Stimulated activated CD8-positive, alpha-beta memory T cell treated with anti-CD3 and anti-CD28 coated beads, Interleukin-7, amount 100 ng/mL, for 1 hour (primary cell): ENCODE results near the gene PRKCA.
A peak's percentile ranks its signal among the peaks of the same experiment; 100 is the strongest.

Experiments used
- DNase-seq, 2 donors: peaks; one replicate each; pipeline ENCODE4 v3.0.0-alpha.2; 2020; ENCODE audit warnings: low read depth in 2 of 2

Gene PRKCA

DNA sequence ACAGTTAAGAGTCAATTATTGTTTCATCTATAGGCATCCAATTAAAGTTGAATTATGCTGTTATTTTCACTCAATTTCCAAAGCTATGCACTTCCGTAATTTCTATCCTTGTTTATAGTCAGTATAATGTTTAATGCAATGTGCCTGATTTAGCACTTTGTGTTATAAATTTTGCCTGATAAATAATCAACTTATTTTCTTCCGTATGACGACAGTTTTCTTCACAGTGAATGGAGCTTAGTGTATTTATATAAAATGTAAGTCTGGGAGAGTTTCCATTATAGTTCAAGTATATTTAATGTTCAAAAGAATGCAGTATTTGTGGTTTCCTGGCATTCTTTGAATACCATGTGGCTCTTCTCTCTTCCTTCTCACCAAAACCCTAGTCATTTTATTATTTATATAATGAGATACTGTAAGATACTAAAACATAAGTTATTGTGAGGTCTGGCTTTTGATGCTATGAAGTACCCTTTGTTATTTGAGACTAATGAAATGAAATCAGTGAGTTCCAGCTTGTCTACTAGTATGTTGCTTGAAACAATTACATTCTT, 240.6 kb downstream of the PRKCA start:
- DNase-seq, result no peak

DNA sequence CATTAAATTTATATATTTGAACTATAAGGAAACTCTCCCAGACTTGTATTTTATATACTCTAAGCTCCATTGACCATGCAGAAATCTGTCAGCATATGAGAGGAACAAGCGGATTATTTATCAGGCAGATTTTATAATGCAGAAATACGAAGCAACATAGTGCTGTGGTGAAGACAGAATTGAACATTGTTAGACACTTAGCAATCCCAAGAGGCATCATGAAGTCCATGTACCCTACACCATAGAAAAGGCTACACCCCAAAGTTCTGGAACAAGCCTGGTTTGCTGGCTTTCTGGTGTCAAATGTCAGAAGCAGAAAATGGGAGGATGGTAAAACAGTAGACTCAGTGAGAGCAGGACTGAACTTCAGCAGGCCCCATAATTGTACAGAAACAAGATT, 241.1 kb downstream of the PRKCA start:
- DNase-seq, result no peak

GRCh38 chr17:66545918-66546317, 243.5 kb downstream of the PRKCA start:
- DNase-seq, result no peak

DNA sequence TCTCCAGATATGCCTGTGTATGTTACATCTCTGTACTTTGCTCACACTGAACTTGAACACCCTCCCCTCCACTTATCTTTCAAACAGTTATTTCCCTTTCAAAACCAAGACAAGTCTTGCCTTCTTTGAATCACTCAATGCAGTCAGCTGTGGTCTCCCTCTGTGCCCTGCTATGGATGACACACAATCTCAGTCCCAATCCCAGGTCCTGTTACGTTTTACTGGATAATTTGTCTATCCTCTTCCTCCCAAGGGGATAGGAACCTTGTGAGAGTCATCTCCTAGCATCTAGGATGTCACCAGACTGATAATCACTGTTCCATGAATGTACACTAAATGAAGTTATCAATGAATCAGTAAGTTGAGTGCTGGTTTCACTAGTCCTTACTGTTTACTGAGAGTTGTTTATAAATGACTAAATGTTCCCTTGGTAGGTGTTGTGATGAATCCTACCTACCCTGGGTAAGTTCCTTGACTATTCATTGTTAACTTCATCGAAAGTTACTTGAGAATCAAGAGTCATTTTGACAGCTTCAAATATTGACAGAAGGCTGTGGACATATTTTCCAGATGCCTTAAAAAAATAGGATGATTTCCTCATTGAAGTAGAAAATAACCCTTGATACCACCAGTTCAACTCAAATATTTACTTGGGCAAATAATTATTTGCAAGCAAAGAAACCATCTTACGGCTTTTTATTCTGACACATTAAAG, 244.9 kb downstream of the PRKCA start:
- DNase-seq, result no peak

- peak; percentile 8 to 19 for DNase-seq
Observed at GRCh38 chr17:66548158-66548557, 245.7 kb downstream of the PRKCA start.

- DNase-seq, result no peak
Observed at GRCh38 chr17:66548659-66549310, 246.4 kb downstream of the PRKCA start.

DNA sequence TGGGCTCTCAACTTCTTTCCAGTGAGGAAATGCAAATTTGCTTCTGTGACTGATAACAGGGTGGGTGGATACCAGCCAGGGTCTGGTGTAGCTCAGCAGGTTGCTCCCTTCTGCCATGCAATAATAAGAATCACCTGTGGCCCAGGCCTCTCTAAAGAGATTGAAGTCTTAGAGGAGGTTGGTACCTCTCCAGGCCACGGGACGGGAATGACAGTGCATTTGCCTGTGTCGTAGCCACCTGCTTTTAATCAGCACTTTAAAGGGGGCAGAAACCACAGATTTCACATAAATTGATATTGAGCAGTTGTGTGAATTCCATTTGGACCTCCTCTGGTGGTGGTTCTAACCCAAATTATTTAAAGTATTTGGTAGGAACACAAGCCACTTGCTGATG, 246.9 kb downstream of the PRKCA start:
- DNase-seq, result no peak

DNA sequence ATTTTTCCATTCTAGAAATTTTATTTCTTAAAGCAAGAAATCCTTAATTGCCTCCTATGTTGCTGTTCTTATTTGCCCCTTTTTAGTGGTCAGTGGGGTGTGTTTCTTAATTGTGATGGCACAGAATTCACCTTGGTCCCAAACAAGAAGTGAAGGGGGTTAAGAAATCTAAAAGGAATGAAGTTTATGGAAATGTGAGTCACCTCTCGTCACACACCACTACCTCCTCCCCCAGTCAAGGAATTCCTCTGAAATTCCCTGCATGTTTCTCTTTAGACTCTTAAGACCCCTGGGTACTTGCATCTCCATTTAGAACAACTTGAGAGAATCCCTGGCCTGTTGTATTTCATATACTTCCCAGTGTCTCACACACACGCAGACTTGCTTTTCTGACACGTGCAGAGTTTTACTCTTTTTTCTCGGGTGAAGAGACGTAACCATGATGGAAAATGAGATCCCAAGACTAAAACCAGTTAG, 247.4 kb downstream of the PRKCA start:
- no peak for DNase-seq

DNA sequence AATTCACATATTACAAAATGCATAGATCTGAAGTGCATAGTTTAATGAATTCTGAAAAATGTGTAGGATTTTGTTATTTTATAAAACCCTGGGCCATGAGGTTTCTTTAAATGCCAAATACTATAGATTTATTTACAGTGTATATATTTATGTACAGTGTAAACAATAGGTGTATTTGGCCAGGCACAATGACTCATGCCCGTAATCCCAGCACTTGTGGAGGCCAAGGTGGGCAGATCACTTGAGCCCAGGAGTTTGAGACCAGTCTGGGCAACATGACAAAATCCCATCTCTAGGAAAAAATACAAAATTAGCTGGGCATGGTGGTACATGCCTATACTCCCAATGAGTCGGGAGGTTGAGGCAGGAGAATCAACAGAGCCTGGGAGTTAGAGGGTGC, 249.4 kb downstream of the PRKCA start:
- no peak for DNase-seq

DNA sequence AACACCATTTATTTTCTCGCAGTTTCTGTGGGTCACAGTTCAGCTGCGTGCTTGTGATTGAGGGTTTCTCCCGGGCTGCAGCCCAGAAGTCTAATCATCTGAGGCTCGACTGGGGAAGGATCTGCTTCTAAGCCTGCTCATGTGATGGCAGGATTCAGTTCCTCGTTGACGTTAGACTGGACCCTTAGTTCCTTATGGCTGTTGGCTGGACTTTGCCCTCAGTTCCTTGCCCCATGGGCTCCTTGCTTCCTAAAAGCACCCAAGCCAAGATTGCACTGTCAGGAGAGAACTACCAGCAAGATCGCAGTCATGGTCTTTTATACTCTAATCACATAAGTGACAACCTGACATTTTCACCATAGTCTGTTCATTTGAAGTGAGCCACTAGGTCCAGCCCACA, 250.0 kb downstream of the PRKCA start:
- DNase-seq, result no peak

- DNase-seq, result no peak
Observed at GRCh38 chr17:66555605-66556004, 253.2 kb downstream of the PRKCA start.

GRCh38 chr17:66557200-66557599, 254.8 kb downstream of the PRKCA start:
- DNase-seq, result no peak

GRCh38 chr17:66557886-66558285, 255.5 kb downstream of the PRKCA start:
- DNase-seq, result no peak

GRCh38 chr17:66560691-66561090, 258.3 kb downstream of the PRKCA start:
- no peak for DNase-seq

GRCh38 chr17:66562119-66562518, 259.7 kb downstream of the PRKCA start:
- no peak for DNase-seq

GRCh38 chr17:66564992-66565465, 262.6 kb downstream of the PRKCA start:
- no peak for DNase-seq

- peak; percentile 64 to 80 for DNase-seq
Observed at GRCh38 chr17:66567234-66568170, 265.1 kb downstream of the PRKCA start.

GRCh38 chr17:66569572-66569971, 267.2 kb downstream of the PRKCA start:
- DNase-seq, result no peak

- no peak for DNase-seq
Observed at GRCh38 chr17:66570447-66571195, 268.2 kb downstream of the PRKCA start.

DNA sequence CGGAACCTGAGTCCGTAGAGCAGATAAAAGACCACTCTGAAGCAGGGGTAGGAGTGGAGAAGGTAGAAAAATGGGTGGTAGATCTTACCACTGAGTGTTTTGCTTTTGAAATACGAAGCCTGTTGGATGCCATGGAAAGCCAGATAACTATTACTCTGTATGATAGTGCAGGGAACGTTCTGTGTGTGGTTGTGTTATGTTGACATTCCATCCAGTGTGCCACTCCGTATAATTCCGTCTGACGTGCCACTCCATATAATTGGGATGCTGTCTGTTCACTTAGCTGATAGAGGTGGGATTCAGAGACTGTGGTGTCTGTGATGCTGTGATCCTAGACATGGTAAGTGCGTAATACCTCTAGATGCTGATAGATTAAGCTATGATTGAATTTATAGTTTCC, 269.3 kb downstream of the PRKCA start:
- DNase-seq, result no peak

- DNase-seq, result no peak
Observed at GRCh38 chr17:66573078-66573477, 270.7 kb downstream of the PRKCA start.
